B cell (primary cell): ENCODE data around the gene LAYN. TPM values are rescaled to one million over a fixed set of nuclear protein-coding genes. Genes with fewer than 3 reads are reported as not detected.

ENCODE experiments used
- ATAC-seq: fragments of 200-7000 bp; cut with Tn5 transposase; one replicate; pipeline ENCODE4 v1.10.0; 2021; ENCODE audit warnings: low read depth, mild to moderate bottlenecking, moderate number of reproducible peaks, moderate library complexity
- CTCF ChIA-PET: fragments of 350-600 bp; sonication (Branson Sonifier 250); formaldehyde crosslinking; loops from one replicate; lab custom pipeline; 2021; ENCODE audit warnings: antibody characterized with exemption, inconsistent platforms; lab: Charles Lee
- POLR2A ChIA-PET: fragments of 350-600 bp; sonication (Branson Sonifier 250); formaldehyde crosslinking; loops from one replicate; lab custom pipeline; 2021; ENCODE audit warnings: antibody characterized with exemption; lab: Charles Lee
- DNase-seq: peaks from one replicate; pipeline ENCODE4 v3.0.0; 2013
- H2AFZ ChIP-seq: 2 replicates; pipeline ENCODE4 v1.6.1; 2012; ENCODE audit warnings: mild to moderate bottlenecking, low read depth, low read length; ENCODE audit not compliant: insufficient read depth, poor library complexity, severe bottlenecking
- H3K27ac ChIP-seq, 2 donors: 1 replicate in 1 of 2; 2 replicates in 1 of 2; pipeline ENCODE4 v1.5.1; 2012 to 2013; ENCODE audit warnings: low read length in 2 of 2, mild to moderate bottlenecking in 2 of 2, moderate library complexity in 1 of 2
- H3K27me3 ChIP-seq, 4 experiments: fragments of 200-600 bp in 1 of 4; sonication (generic) in 1 of 4; replicated peaks in 1 of 4; 1 replicate in 2 of 4; 2 replicates in 2 of 4; pipeline versions ENCODE4 v1.6.1 to v1.7.0; 2013 to 2016; ENCODE audit warnings: low read length in 3 of 4, mild to moderate bottlenecking in 2 of 4, mixed read lengths in 1 of 4, moderate library complexity in 1 of 4; ENCODE audit not compliant: insufficient read depth in 4 of 4, control insufficient read depth in 3 of 4; ENCODE audit errors: control extremely low read depth in 1 of 4
- H3K36me3 ChIP-seq, 2 experiments: replicated peaks in 1 of 2; 1 replicate in 1 of 2; 2 replicates in 1 of 2; pipeline versions ENCODE4 v1.6.1 to v1.7.1; 2013; ENCODE audit warnings: low read length in 1 of 2; ENCODE audit not compliant: insufficient read depth in 2 of 2, control insufficient read depth in 1 of 2; ENCODE audit errors: control extremely low read depth in 1 of 2, extremely low read depth in 1 of 2
- H3K4me1 ChIP-seq, 2 donors: fragments of 200-600 bp in 1 of 2; sonication (generic) in 1 of 2; 1 replicate in 1 of 2; 2 replicates in 1 of 2; pipeline versions ENCODE4 v1.5.1 to v1.6.1; 2013 to 2017; ENCODE audit warnings: low read length in 2 of 2; ENCODE audit not compliant: control insufficient read depth in 2 of 2, insufficient read depth in 2 of 2
- H3K4me2 ChIP-seq: replicated peaks from 2 replicates; pipeline ENCODE3; 2012; ENCODE audit warnings: mild to moderate bottlenecking, low read depth, low read length; ENCODE audit not compliant: poor library complexity, severe bottlenecking
- H3K4me3 ChIP-seq, 5 experiments: fragments of 200-600 bp in 1 of 5; sonication (generic) in 1 of 5; 1 replicate in 3 of 5; 2 replicates in 2 of 5; pipeline versions ENCODE4 v1.5.1 to v1.7.0; 2011 to 2016; ENCODE audit warnings: low read length in 4 of 5, mild to moderate bottlenecking in 4 of 5, low read depth in 2 of 5, control low read depth in 1 of 5, moderate library complexity in 1 of 5; ENCODE audit not compliant: insufficient read depth in 1 of 5; ENCODE audit errors: control extremely low read depth in 1 of 5, extremely low read depth in 1 of 5
- H3K79me2 ChIP-seq: fragments of 200-600 bp; sonication (generic); one replicate; pipeline ENCODE4 v1.6.0; 2016; ENCODE audit warnings: low read length; ENCODE audit not compliant: control insufficient read depth, insufficient read depth
- H3K9ac ChIP-seq: fragments of 200-600 bp; sonication (generic); 2 replicates; pipeline ENCODE4 v1.6.1; 2017; ENCODE audit warnings: mild to moderate bottlenecking, low read length, moderate library complexity
- H3K9me3 ChIP-seq, 3 donors: one replicate each; pipeline versions ENCODE4 v1.6.1 to v1.7.1; 2013; ENCODE audit warnings: low read length in 2 of 3; ENCODE audit not compliant: control insufficient read depth in 2 of 3, insufficient read depth in 1 of 3; ENCODE audit errors: control extremely low read depth in 1 of 3
- H4K20me1 ChIP-seq: 2 replicates; pipeline ENCODE4 v1.6.0; 2012; ENCODE audit warnings: mild to moderate bottlenecking, low read length; ENCODE audit not compliant: insufficient read depth, control insufficient read depth, poor library complexity, severe bottlenecking
- H3K27ac Mint-ChIP-seq: one replicate; pipeline ENCODE4 v1.8.0; 2021; ENCODE audit warnings: mixed read lengths
- H3K27me3 Mint-ChIP-seq: one replicate; pipeline ENCODE4 v1.8.0; 2021; ENCODE audit warnings: mixed read lengths
- H3K4me1 Mint-ChIP-seq: one replicate; pipeline ENCODE4 v1.8.0; 2021; ENCODE audit warnings: mixed read lengths
- H3K4me3 Mint-ChIP-seq: one replicate; pipeline ENCODE4 v1.8.0; 2021; ENCODE audit warnings: mixed read lengths
- H3K9me3 Mint-ChIP-seq: one replicate; pipeline ENCODE4 v1.8.0; 2022; ENCODE audit warnings: mixed read lengths; ENCODE audit not compliant: insufficient read depth
- EZH2 ChIP-seq: IDR thresholded peaks from 2 replicates; pipeline ENCODE4 v1.6.1; 2012; ENCODE audit warnings: borderline replicate concordance, low read depth, mild to moderate bottlenecking, moderate library complexity, low read length; ENCODE audit not compliant: insufficient read depth, poor library complexity, severe bottlenecking
- WGBS: methylation state at CpG from one replicate; pipeline ENCODE4 v1.1.5; 2013; ENCODE audit warnings: missing lambda C conversion rate; ENCODE audit not compliant: insufficient coverage; 5-methylcytosine and 5-hydroxymethylcytosine counted together
- intact Hi-C: fragments of 100-400 bp; cut with micrococcal nuclease; formaldehyde crosslinking; loops from one replicate; pipeline ENCODE4 v1.10.0; 2022
- polyA plus RNA-seq: library from polyadenylated mRNA; depleted of rRNA; stranded (reverse); fragments of >200 nt; gene quantifications from 2 replicates; pipeline ENCODE4 v1.2.3, GENCODE V29; 2012
- total RNA-seq, 2 donors: library from RNA; stranded (reverse); fragments of 120-200 nt in 1 of 2; gene quantifications; 1 replicate in 1 of 2; 2 replicates in 1 of 2; pipeline versions ENCODE4 v1.2.3 to v1.2.4, GENCODE V29; 2013 to 2022
- TF ChIP-seq, protein P1 (sequence below): fragments of 200-600 bp; IDR thresholded peaks from one replicate; pipeline ENCODE4 v1.8.0; 2022; ENCODE audit warnings: antibody characterized with exemption, mild to moderate bottlenecking

LAYN gene
- total and polyA plus RNA-seq, 2 donors (not counting 1 experiment from before 2014, with no cell fraction given): not detected

DNA sequence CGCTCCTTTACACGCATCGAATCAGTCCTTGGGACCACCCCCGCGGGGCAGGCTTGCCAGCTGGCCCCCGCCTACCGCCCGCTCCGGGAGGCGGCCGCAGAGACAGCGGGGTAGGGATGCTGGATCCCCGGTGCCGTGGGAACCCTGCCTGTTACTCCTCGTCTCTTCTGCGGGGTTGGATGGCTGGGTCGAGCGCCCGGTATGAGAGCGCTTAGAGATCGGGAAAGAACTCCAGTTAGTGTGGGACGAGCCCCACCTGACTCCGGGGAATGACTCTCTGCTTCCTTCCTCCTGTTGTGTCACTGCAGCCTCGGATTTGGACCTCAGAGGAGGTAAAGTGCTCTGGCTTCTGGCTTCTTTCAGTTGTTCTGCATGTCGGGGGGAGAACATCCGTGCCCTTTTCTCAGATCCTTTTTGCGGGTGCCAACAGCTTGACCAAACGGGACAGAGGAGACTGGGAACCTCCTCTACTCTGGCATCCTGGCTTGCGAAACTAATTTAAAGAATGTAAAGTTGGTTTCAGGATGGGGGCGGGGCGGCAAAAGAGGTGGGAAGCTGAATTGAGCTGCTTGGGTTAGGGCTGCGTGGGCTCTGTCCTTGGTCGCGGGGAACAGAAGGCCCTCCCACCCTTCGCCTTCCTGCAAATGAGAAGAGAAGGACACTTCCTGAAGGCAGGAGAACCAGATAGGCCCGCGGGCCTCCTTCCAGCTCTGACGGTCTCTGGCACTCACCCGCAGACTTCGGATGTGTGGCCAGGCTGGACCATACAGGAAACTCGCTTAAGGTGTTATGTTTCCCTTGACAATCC lies 938 bp downstream of the LAYN start:
- no peaks in the 10 kb centered on the region for H3K36me3 ChIP-seq
- no peaks in the 10 kb centered on the region for H4K20me1 ChIP-seq
- Mint-ChIP-seq H3K4me3 (peak overlapping the region; percentile 71), H3K27ac (no peak overlapping the region), H3K4me1 (peaks cover 11% of the 10 kb centered on the region), H3K9me3 (no peaks in the 10 kb centered on the region), H3K27me3 (peaks cover 78% of the 10 kb centered on the region)
- intact Hi-C loops: no loop called here
- no peak overlapping the region for H3K27ac ChIP-seq
- no peak for ATAC-seq
- H2AFZ ChIP-seq: peak overlapping the region; percentile 67
- CTCF ChIA-PET: no interaction called here
- peaks cover 0 to 7% (median 0%) of the 10 kb centered on the region in 3 donors for H3K9me3 ChIP-seq
- peaks cover 0 to 52% (median 45%) of the 10 kb centered on the region in 4 experiments for H3K27me3 ChIP-seq
- POLR2A ChIA-PET: no interaction called here
- H3K9ac ChIP-seq: peak overlapping the region; percentile 55
- H3K4me3 ChIP-seq: peak overlapping the region; percentile 5 to 50 (median 32)
- peak; percentile 26 for DNase-seq
- TF ChIP-seq EZH2: no peak
- TF ChIP-seq, protein P1, sequence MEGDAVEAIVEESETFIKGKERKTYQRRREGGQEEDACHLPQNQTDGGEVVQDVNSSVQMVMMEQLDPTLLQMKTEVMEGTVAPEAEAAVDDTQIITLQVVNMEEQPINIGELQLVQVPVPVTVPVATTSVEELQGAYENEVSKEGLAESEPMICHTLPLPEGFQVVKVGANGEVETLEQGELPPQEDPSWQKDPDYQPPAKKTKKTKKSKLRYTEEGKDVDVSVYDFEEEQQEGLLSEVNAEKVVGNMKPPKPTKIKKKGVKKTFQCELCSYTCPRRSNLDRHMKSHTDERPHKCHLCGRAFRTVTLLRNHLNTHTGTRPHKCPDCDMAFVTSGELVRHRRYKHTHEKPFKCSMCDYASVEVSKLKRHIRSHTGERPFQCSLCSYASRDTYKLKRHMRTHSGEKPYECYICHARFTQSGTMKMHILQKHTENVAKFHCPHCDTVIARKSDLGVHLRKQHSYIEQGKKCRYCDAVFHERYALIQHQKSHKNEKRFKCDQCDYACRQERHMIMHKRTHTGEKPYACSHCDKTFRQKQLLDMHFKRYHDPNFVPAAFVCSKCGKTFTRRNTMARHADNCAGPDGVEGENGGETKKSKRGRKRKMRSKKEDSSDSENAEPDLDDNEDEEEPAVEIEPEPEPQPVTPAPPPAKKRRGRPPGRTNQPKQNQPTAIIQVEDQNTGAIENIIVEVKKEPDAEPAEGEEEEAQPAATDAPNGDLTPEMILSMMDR: no peak
- 8% methylated on average over 36 of the region's 41 CpGs for WGBS
- H3K4me2 ChIP-seq: peak overlapping the region; percentile 84
- no peaks in the 10 kb centered on the region for H3K79me2 ChIP-seq
- peaks cover 20 to 28% of the 10 kb centered on the region in 2 donors for H3K4me1 ChIP-seq

DNA sequence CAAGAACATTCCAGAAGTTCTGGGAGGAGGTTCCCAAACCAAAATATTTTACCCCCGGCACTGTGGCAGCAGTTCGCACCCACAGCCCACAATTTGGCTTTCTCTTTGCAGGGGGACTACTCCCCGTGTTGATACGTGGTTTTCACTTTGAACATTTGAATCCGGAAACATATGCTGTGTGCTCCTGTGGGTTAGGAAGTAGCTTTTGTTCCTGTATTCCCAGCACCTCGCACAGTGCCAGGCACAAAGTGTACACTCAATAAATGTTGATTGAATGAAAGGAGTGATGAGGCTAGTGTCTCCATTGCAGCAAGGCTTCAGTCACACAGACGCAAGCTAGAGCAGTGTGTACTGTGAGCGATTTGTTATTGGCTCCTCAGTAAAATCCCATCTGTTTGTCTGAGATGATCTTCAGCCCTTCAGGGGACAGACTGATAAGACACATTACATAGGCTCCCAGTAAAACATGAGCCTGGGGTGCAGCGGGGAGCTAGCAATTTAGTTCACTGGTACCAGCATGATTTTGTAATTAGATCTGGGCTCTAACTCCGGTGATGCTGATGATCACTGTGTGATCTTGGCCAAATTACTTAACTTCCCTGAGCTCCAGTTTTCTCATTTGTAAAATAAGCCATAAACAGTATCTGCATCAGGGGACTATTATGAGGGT lies 2.2 kb downstream of the LAYN start:
- Histone ChIP-seq H3K9me3 (peaks cover 0 to 7% (median 0%) of the 10 kb centered on the region in 3 donors), H3K4me3 (no peak overlapping the region), H3K79me2 (no peaks in the 10 kb centered on the region), H3K4me1 (peaks cover 20 to 28% of the 10 kb centered on the region in 2 donors), H4K20me1 (no peaks in the 10 kb centered on the region), H2AFZ (no peak overlapping the region), H3K9ac (no peak overlapping the region), H3K27me3 (peaks cover 0 to 50% (median 41%) of the 10 kb centered on the region in 4 experiments), H3K27ac (no peak overlapping the region), H3K4me2 (no peak overlapping the region), H3K36me3 (no peaks in the 10 kb centered on the region)
- no peak for DNase-seq
- H3K27me3 Mint-ChIP-seq: peaks cover 69% of the 10 kb centered on the region
- 90% methylated on average over 5 of the region's 10 CpGs for WGBS
- peaks cover 11% of the 10 kb centered on the region for H3K4me1 Mint-ChIP-seq
- CTCF ChIA-PET: no interaction called here
- H3K9me3 Mint-ChIP-seq: no peaks in the 10 kb centered on the region
- H3K4me3 Mint-ChIP-seq: no peak overlapping the region
- no peak for ATAC-seq
- intact Hi-C loops: no loop called here
- no peak for TF ChIP-seq EZH2
- TF ChIP-seq, protein P1: no peak
- no peak overlapping the region for H3K27ac Mint-ChIP-seq
- POLR2A ChIA-PET: no interaction called here
